Uterus (tissue), 4 donors: ENCODE measurements around the gene UPF1. TPM values are rescaled to one million over a fixed set of nuclear protein-coding genes. Genes with fewer than 3 reads are reported as not detected.

Source experiments
- DNase-seq, 2 donors: peaks; one replicate each; pipeline ENCODE4 v3.0.0-alpha.2; 2019 to 2020
- H3K27ac ChIP-seq, 2 donors: fragments of 200-600 bp; sonication (generic); 1 replicate in 1 of 2; 2 replicates in 1 of 2; pipeline ENCODE4 v1.5.1; 2016 to 2018
- H3K27me3 ChIP-seq, 2 donors: fragments of 200-600 bp; sonication (generic); one replicate each; pipeline ENCODE4 v1.5.1; 2018 to 2019; ENCODE audit warnings: control low read depth in 1 of 2
- H3K36me3 ChIP-seq, 2 donors: fragments of 200-600 bp; sonication (generic); one replicate each; pipeline ENCODE4 v1.5.1; 2019; ENCODE audit warnings: control low read depth in 1 of 2
- H3K4me1 ChIP-seq, 2 donors: fragments of 200-600 bp; sonication (generic); one replicate each; pipeline ENCODE4 v1.5.1; 2018 to 2019; ENCODE audit warnings: control low read depth in 1 of 2
- H3K4me3 ChIP-seq, 2 donors: fragments of 200-600 bp; sonication (generic); 1 replicate in 1 of 2; 2 replicates in 1 of 2; pipeline ENCODE4 v1.5.1; 2018 to 2019; ENCODE audit warnings: mild to moderate bottlenecking in 1 of 2
- H3K9me3 ChIP-seq, 2 donors: fragments of 200-600 bp; sonication (generic); one replicate each; pipeline ENCODE4 v1.5.1; 2019; ENCODE audit warnings: control low read depth in 1 of 2
- CTCF ChIP-seq, 4 experiments: fragments of 200-600 bp in 2 of 4; fragments of 450-650 bp in 2 of 4; sonication (generic) in 2 of 4; IDR thresholded peaks; one replicate each; pipeline ENCODE4 v1.5.1; 2016 to 2019; ENCODE audit warnings: antibody characterized with exemption in 4 of 4, mild to moderate bottlenecking in 2 of 4, moderate library complexity in 1 of 4
- POLR2A ChIP-seq, 2 donors: fragments of 450-650 bp; IDR thresholded peaks; one replicate each; pipeline ENCODE4 v1.6.1; 2016; ENCODE audit warnings: antibody characterized with exemption in 2 of 2, mild to moderate bottlenecking in 1 of 2, moderate library complexity in 1 of 2
- intact Hi-C: fragments of 100-400 bp; cut with DNase I; formaldehyde crosslinking; loops from one replicate; pipeline ENCODE4 v1.15.1; 2023; ENCODE audit warnings: low total_unique reads
- total RNA-seq, 4 donors: library from RNA; depleted of rRNA in 3 of 4; stranded (reverse); fragments of >200 nt in 3 of 4; gene quantifications; one replicate each; pipeline versions ENCODE4 v1.1.0 to v1.2.4, GENCODE V29; 2014 to 2023
- donor health status: DM: yes; HTN: yes; CAD: no.

The UPF1 gene
- total RNA-seq, 4 donors from 2014 or later = 17.9 to 105 (median 43.7) TPM

- Histone ChIP-seq H3K27me3 (no peaks in the 10 kb centered on the region), H3K4me1 (peaks cover 33 to 54% of the 10 kb centered on the region in 2 donors), H3K9me3 (no peaks in the 10 kb centered on the region), H3K36me3 (no peaks in the 10 kb centered on the region), H3K27ac (peak overlapping the region; percentile 75 to 84), H3K4me3 (no peak overlapping the region)
- intact Hi-C loops = loop anchor here (5.0 to 10.0 kb wide), 2 partner anchors 255 to 392 kb away; no protein-coding TSS in a partner anchor
- DNase-seq = peak; percentile 78 to 82
- no peak for TF ChIP-seq POLR2A (IDR thresholded peaks at IDR 0.05)
- TF ChIP-seq CTCF (IDR thresholded peaks at IDR 0.05) = peak; percentile 81 to 91 (median 86)
These were observed 15.2 kb downstream of the UPF1 start for GRCh38 chr19:18846862-18847548.

GRCh38 chr19:18847549-18848463 is 16.0 kb downstream of the UPF1 start:
- intact Hi-C loops = loop anchor here (5.0 to 10.0 kb wide), 2 partner anchors 256 to 393 kb away; no protein-coding TSS in a partner anchor
- H3K36me3 ChIP-seq = no peaks in the 10 kb centered on the region
- H3K27me3 ChIP-seq = no peaks in the 10 kb centered on the region
- peaks cover 33 to 54% of the 10 kb centered on the region in 2 donors for H3K4me1 ChIP-seq
- DNase-seq = peak; percentile 67 to 72
- no peak overlapping the region for H3K4me3 ChIP-seq
- TF ChIP-seq POLR2A (IDR thresholded peaks at IDR 0.05) (no peak), CTCF (IDR thresholded peaks at IDR 0.05) (peak in 1 of 4 experiments; percentile 12)
- peak overlapping the region; percentile 75 to 84 for H3K27ac ChIP-seq
- no peaks in the 10 kb centered on the region for H3K9me3 ChIP-seq

DNA sequence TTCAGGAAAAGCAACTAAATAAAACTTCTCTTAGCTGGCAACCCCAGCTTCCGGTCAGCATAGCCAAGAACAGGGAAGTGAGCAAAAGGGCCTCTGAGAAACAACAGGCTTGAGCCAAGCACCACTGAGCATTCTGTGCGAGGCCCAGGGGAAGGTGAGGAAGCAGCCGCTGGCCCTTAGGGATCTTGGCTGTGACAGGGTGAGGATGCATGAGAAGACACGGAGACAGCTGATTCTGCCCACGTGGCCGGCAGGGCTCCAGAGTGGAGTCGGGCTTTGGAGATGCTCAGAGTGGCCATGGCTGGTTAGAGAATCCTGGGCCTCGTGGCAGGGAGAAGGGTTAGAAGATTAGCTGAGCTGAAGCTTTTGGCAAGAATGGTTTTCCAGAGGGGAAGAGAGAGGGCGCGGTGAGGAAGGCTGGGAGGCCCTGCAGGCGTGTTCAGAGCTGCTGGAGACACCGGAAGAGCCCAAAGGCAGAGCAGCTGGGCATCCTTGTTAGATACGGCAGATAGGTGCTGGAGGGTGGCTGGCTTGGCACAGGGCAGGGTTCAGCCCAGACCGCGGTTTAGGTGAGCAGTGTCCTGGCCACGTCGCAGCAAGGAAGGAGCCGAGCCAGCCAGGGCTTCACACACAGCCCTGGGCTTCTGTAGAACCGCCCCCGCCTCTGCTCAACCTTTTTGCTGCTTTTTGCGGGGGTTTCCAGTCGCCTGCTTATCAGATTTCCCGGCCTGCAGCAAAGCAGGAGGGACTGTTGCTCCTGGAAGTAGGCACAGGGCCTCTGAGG is 17.3 kb downstream of the UPF1 start:
- intact Hi-C loops = loop anchor here (5.0 to 10.0 kb wide), 2 partner anchors 257 to 394 kb away; no protein-coding TSS in a partner anchor
- no peaks in the 10 kb centered on the region for H3K36me3 ChIP-seq
- DNase-seq = peak; percentile 69 to 73
- H3K27ac ChIP-seq = peak overlapping the region; percentile 75 to 84
- H3K27me3 ChIP-seq = no peaks in the 10 kb centered on the region
- peaks cover 33 to 54% of the 10 kb centered on the region in 2 donors for H3K4me1 ChIP-seq
- no peaks in the 10 kb centered on the region for H3K9me3 ChIP-seq
- TF ChIP-seq CTCF (IDR thresholded peaks at IDR 0.05) (peak in 1 of 4 experiments; percentile 6), POLR2A (IDR thresholded peaks at IDR 0.05) (no peak)
- H3K4me3 ChIP-seq = no peak overlapping the region

DNA sequence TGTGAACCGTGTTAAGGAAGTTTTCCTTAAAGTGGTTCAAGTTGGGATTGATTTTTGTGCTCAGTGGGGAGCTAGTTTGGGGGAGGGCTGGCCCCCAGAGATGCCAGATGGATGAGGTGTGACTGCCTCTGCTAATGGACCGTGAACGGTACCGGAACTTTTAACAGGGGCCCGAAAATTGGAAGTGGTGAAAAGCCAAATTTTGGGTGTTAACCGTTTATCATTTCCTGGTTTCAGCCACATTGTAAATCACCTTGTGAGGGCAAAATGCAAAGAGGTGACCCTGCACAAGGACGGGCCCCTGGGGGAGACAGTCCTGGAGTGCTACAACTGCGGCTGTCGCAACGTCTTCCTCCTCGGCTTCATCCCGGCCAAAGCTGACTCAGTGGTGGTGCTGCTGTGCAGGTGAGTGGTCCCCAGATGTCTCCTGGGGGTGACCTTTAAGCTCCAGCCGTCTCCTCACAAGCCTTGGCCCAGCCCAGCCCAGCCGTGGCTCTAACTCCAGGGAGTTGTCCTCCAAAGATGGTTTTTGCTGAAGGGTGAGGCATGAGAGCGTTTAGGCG is 18.2 kb downstream of the UPF1 start:
- H3K9me3 ChIP-seq = no peaks in the 10 kb centered on the region
- intact Hi-C loops = loop anchor here (5.0 to 10.0 kb wide), 2 partner anchors 258 to 395 kb away; no protein-coding TSS in a partner anchor
- H3K4me1 ChIP-seq = peaks cover 33 to 49% of the 10 kb centered on the region in 2 donors
- TF ChIP-seq POLR2A (IDR thresholded peaks at IDR 0.05) = no peak
- no peak for TF ChIP-seq CTCF (IDR thresholded peaks at IDR 0.05)
- DNase-seq = peak in 1 of 2 donors; percentile 20
- H3K36me3 ChIP-seq = no peaks in the 10 kb centered on the region
- H3K4me3 ChIP-seq = no peak overlapping the region
- H3K27ac ChIP-seq = peak overlapping the region; percentile 75 to 84
- no peaks in the 10 kb centered on the region for H3K27me3 ChIP-seq
